Heart left ventricle (tissue), 13 donors: Measurements from ENCODE around the gene VKORC1L1.

ENCODE experiments used
- POLR2A ChIP-seq, 2 donors: fragments of 450-650 bp; IDR thresholded peaks; one replicate each; pipeline ENCODE4 v1.6.1; 2017; ENCODE audit warnings: antibody characterized with exemption in 2 of 2, mild to moderate bottlenecking in 2 of 2, moderate library complexity in 2 of 2
- TF ChIP-seq, protein P1 (sequence below), 12 donors: fragments of 200-600 bp; sonication (generic) in 4 of 12; IDR thresholded peaks; one replicate each; pipeline versions ENCODE4 v1.5.0 to v1.8.0; 2018 to 2022; ENCODE audit warnings: antibody characterized with exemption in 12 of 12, mild to moderate bottlenecking in 5 of 12
- donor health status: ischemic (EF 13 %, LVEDD 7.1; RV severe dilation, severe dysfunction).
- donor health status: DM: no; HTN: yes; CAD: no.
- donor health status: DM: no; HTN: no; CAD: no.
- donor health status: ischemic (EF 25% LVEDD 6.9; RV normal size, moderate dysfunction).
- donor health status: ischemic (EF 25% LVEDD 5.7; RV mildly dilated, moderate dysfunction).
- donor health status: ischemic (EF 35%, LVEDD 5.7; RV mildly dilated, moderate dysfunction).
- donor health status: nonischemic (EF 11% LVEDD 7.7; RV severe dilation, severe dysfunction).
- donor health status: DM: yes; HTN: yes; CAD: no.
- donor health status: PGD.
- donor health status: ischemic (EF 29% LVEDD 5.4; RV normal size, mild dysfunction).
- donor health status: nonischemic (EF 23%, LVEDD 6.1; RV moderate dilation, normal function).

DNA sequence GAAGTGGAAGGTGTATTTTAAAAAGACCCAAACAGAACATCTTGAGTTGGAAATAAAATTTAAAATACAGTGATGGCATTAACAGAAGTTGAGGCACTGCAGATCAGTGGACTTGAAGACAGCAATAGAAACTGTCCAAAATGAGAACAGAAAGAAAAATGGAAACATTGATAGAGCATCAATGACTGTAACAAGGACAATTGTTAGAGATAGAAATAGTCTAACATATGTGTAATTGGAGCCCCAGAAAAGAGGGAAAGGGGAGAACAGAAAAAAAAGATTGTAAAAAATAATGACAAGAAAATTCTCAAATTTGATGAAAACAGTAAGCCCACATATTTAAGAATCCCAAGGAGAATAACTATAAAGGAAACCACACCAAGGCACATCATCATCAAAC lies 29.4 kb downstream of the VKORC1L1 start:
- TF ChIP-seq, protein P1, sequence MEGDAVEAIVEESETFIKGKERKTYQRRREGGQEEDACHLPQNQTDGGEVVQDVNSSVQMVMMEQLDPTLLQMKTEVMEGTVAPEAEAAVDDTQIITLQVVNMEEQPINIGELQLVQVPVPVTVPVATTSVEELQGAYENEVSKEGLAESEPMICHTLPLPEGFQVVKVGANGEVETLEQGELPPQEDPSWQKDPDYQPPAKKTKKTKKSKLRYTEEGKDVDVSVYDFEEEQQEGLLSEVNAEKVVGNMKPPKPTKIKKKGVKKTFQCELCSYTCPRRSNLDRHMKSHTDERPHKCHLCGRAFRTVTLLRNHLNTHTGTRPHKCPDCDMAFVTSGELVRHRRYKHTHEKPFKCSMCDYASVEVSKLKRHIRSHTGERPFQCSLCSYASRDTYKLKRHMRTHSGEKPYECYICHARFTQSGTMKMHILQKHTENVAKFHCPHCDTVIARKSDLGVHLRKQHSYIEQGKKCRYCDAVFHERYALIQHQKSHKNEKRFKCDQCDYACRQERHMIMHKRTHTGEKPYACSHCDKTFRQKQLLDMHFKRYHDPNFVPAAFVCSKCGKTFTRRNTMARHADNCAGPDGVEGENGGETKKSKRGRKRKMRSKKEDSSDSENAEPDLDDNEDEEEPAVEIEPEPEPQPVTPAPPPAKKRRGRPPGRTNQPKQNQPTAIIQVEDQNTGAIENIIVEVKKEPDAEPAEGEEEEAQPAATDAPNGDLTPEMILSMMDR (IDR thresholded peaks at IDR 0.05) = no peak
- no peak for TF ChIP-seq POLR2A (IDR thresholded peaks at IDR 0.05)
